Upper lobe of right lung (tissue), 1 donor: ENCODE data around the gene MRPL27. TPM values are rescaled to one million over a fixed set of nuclear protein-coding genes. Genes with fewer than 3 reads are reported as not detected.
A peak's percentile ranks its signal among the peaks of the same experiment; 100 is the strongest.

Experiments used
- ATAC-seq: fragments of 200-7000 bp; cut with Tn5 transposase; one replicate; pipeline ENCODE4 v1.9.1; 2020; ENCODE audit warnings: mild to moderate bottlenecking, moderate library complexity
- DNase-seq: peaks from one replicate; pipeline ENCODE4 v3.0.0-alpha.2; 2020
- H3K27ac ChIP-seq: fragments of 200-600 bp; one replicate; pipeline ENCODE4 v1.8.0; 2022
- H3K27me3 ChIP-seq: fragments of 200-600 bp; one replicate; pipeline ENCODE4 v1.8.0; 2022; ENCODE audit warnings: mild to moderate bottlenecking
- H3K36me3 ChIP-seq: fragments of 200-600 bp; one replicate; pipeline ENCODE4 v1.8.0; 2022
- H3K4me1 ChIP-seq: fragments of 200-600 bp; one replicate; pipeline ENCODE4 v1.8.0; 2022
- H3K4me3 ChIP-seq: fragments of 200-600 bp; one replicate; pipeline ENCODE4 v1.8.0; 2022; ENCODE audit warnings: mild to moderate bottlenecking
- H3K9me3 ChIP-seq: fragments of 200-600 bp; one replicate; pipeline ENCODE4 v1.8.0; 2022
- intact Hi-C: fragments of 100-400 bp; cut with DNase I; formaldehyde crosslinking; loops from one replicate; pipeline ENCODE4 v1.11.0; 2022
- total RNA-seq: library from RNA; stranded (reverse); fragmentation: NEBNext Ultra II Directional; extraction: Animal tissue kit (Norgen Biotek cat#: 25700); gene quantifications from one replicate; pipeline ENCODE4 v1.2.1, GENCODE V29; 2021
- TF ChIP-seq, protein P1 (sequence below): fragments of 200-600 bp; IDR thresholded peaks from one replicate; pipeline ENCODE4 v1.8.0; 2022; ENCODE audit warnings: antibody characterized with exemption
- donor health status: DM: no; HTN: yes; CAD: no; lungs with severe emphysema.

The MRPL27 gene
- total RNA-seq, 1 donor from 2014 or later: 47.1 TPM

DNA sequence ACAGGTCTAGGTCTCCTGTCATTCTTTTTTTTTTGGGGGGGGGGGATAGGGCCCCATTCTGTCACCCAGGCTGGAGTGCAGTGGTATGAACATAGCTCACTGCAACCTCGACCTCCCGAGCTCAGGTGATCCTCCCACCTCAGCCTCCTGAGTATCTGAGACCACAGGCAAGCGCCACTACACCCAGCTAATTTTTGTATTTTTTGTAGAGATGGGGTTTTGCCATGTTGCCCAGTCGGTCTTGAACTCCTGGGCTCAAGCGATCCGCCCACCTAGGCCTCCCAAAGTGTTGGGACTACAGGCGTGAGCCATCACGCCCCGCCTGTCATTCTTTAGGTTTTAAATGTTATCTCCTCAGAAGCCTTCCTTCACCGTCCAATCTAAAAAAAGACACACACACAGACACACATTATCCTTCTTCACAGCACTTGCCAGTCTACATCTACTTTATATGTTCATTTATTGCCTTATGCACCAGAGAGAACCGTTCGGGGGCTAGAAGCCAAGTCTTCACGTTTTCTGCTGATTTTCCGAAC, 694 bp downstream of the MRPL27 start:
- H3K36me3 ChIP-seq: peaks cover 34% of the 10 kb centered on the region
- H3K4me3 ChIP-seq: peak overlapping the region; percentile 75
- no peaks in the 10 kb centered on the region for H3K27me3 ChIP-seq
- DNase-seq: no peak
- H3K27ac ChIP-seq: peak overlapping the region; percentile 95
- intact Hi-C loops: no loop called here
- peaks cover 9% of the 10 kb centered on the region for H3K4me1 ChIP-seq
- ATAC-seq: no peak
- TF ChIP-seq, protein P1, sequence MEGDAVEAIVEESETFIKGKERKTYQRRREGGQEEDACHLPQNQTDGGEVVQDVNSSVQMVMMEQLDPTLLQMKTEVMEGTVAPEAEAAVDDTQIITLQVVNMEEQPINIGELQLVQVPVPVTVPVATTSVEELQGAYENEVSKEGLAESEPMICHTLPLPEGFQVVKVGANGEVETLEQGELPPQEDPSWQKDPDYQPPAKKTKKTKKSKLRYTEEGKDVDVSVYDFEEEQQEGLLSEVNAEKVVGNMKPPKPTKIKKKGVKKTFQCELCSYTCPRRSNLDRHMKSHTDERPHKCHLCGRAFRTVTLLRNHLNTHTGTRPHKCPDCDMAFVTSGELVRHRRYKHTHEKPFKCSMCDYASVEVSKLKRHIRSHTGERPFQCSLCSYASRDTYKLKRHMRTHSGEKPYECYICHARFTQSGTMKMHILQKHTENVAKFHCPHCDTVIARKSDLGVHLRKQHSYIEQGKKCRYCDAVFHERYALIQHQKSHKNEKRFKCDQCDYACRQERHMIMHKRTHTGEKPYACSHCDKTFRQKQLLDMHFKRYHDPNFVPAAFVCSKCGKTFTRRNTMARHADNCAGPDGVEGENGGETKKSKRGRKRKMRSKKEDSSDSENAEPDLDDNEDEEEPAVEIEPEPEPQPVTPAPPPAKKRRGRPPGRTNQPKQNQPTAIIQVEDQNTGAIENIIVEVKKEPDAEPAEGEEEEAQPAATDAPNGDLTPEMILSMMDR: no peak
- H3K9me3 ChIP-seq: no peaks in the 10 kb centered on the region

DNA sequence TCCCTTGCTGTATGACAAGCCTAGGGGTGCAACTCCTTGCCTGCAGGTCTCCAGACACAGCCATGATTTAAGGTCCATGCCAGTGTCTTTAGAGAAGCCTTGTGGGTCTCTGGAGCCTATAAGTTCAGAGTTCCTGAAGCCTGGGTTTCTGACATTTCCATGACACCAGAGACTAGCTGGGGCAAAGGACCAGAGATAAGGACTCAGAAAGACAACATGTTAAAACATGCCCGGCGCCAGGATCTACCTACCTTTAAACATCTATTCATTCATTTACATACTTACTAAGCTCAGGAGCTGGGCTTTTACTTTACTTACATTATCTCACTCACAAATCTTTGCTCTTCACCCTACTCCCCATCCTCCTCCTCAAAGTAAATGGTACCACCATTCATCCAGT, 1.5 kb downstream of the MRPL27 start:
- Histone ChIP-seq H3K4me1 (peaks cover 9% of the 10 kb centered on the region), H3K4me3 (no peak overlapping the region), H3K36me3 (peaks cover 42% of the 10 kb centered on the region), H3K27ac (no peak overlapping the region), H3K9me3 (no peaks in the 10 kb centered on the region), H3K27me3 (no peaks in the 10 kb centered on the region)
- DNase-seq (no peak), ATAC-seq (no peak)
- TF ChIP-seq, protein P1: no peak
- intact Hi-C loops: no loop called here

DNA sequence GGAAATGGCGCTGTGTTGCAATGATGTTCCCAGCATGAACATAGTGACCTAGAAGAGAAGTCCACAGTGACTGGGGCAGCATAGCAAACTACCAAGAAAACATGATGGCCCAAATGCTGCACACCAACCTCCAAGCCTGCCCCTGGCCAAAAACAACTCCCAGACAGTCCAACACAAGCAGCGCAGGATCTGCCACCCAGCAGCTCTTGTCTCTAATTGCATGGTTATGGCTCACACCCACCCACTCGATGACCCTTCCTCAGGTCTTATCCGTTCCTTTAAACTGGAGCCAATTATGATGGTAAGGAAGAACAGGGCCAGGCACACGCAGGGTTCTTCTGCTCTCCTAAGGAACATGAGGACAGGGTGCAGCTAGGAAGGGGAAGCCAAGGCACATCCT, 2.9 kb downstream of the MRPL27 start:
- H3K9me3 ChIP-seq: no peaks in the 10 kb centered on the region
- intact Hi-C loops: no loop called here
- H3K27me3 ChIP-seq: no peaks in the 10 kb centered on the region
- DNase-seq (no peak), ATAC-seq (no peak)
- peaks cover 9% of the 10 kb centered on the region for H3K4me1 ChIP-seq
- H3K36me3 ChIP-seq: peaks cover 47% of the 10 kb centered on the region
- no peak overlapping the region for H3K27ac ChIP-seq
- TF ChIP-seq, protein P1: no peak
- no peak overlapping the region for H3K4me3 ChIP-seq

DNA sequence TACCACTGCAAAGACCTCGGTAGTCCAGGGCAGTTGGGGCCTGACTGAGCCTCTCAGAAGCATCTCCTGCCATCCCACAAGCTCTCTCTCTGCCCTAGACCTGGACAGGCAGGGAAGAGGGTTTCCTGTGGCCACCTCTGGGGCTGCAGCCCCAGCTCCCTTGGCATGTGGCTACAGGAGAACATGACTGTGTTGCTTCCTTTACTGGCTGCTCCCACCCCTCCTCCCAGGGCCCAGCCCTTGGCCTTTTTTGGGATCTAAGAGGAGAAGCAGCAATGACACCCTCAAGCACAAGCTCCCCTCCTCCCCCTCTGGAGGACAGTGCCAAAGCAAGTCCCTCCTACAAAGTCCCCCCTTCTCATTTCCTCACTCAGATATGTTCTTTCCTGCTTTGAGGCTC, 5.6 kb downstream of the MRPL27 start:
- Histone ChIP-seq H3K4me3 (no peak overlapping the region), H3K4me1 (peaks cover 12% of the 10 kb centered on the region), H3K27me3 (no peaks in the 10 kb centered on the region), H3K36me3 (peaks cover 47% of the 10 kb centered on the region), H3K27ac (no peak overlapping the region), H3K9me3 (no peaks in the 10 kb centered on the region)
- TF ChIP-seq, protein P1: no peak
- intact Hi-C loops: no loop called here
- ATAC-seq (no peak), DNase-seq (no peak)

DNA sequence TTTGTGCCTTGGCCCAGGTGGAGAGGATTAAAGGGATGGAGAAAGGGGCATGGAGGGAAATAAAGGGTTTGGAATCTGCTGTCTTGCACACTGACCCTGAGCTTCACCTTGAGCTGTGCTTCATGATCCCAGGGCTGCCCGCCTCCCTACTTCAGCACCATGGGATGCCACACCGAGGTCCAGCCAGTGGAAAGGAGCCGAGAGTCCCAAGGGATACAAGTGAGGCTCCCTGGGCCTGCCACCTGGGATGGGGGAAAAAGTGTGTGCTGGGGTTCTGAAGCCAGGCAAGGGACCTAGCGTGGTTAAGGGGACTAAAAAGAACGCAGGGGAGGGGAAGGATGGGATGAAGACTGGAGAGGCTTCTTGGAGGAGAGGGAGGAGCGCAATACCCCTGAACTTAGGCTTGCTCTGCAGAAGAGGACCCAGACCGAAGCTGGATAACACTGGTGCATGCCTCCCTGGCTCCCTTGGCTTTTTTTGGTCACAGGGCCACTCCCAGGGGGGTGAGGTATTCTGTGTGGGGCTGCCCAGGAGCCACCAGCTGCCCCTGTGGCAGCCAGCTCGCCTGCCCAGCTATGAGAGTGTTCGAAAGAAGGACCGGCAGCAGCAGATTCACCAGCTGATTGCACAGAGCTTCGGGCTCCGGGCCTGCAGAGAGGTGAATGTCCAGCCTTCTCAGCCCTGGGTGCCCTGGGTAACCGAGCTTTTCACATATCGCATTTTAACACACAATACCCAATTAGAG, 7.2 kb downstream of the MRPL27 start:
- peaks cover 52% of the 10 kb centered on the region for H3K36me3 ChIP-seq
- no peak for DNase-seq
- ATAC-seq: no peak

More for the DNA sequence above, 7.2 kb downstream of the MRPL27 start:
- H3K27ac ChIP-seq: no peak overlapping the region
- H3K4me1 ChIP-seq: peaks cover 7% of the 10 kb centered on the region
- H3K9me3 ChIP-seq: no peaks in the 10 kb centered on the region
- H3K27me3 ChIP-seq: no peaks in the 10 kb centered on the region
- no peak overlapping the region for H3K4me3 ChIP-seq
- TF ChIP-seq, protein P1: no peak
- intact Hi-C loops: no loop called here
